Measurements from ENCODE around the gene LUZP4.

- TF ChIP-seq CTCF (IDR thresholded peaks at IDR 0.05; ENCODE audit: control extremely low read depth in 1 of 3, insufficient read depth in 1 of 3, low read depth in 1 of 3, low read length in 3 of 3) (no peak), EZH2 (IDR thresholded peaks at IDR 0.05; ENCODE audit: low read depth, low read length, severe bottlenecking) (no peak), JUN (IDR thresholded peaks at IDR 0.05; ENCODE audit: low read depth, low read length) (no peak), USF2 (IDR thresholded peaks at IDR 0.05; ENCODE audit: low read length) (no peak), POLR2A (IDR thresholded peaks at IDR 0.05; ENCODE audit: control extremely low read depth in 1 of 2, low read depth in 2 of 2, low read length in 2 of 2) (no peak), GTF2F1 (IDR thresholded peaks at IDR 0.05; ENCODE audit: borderline replicate concordance, low read depth, low read length) (no peak)
These were observed 29.2 kb upstream of the LUZP4 start for GRCh38 chrX:115260330-115260729.
